ENCODE data around the gene LLCFC1. TPM values are rescaled to one million over a fixed set of nuclear protein-coding genes. Genes with fewer than 3 reads are reported as not detected.

LLCFC1 gene
- polyA plus RNA-seq, 1 of the 3 experiments (the other 2 are of a cell fraction), result not detected

DNA sequence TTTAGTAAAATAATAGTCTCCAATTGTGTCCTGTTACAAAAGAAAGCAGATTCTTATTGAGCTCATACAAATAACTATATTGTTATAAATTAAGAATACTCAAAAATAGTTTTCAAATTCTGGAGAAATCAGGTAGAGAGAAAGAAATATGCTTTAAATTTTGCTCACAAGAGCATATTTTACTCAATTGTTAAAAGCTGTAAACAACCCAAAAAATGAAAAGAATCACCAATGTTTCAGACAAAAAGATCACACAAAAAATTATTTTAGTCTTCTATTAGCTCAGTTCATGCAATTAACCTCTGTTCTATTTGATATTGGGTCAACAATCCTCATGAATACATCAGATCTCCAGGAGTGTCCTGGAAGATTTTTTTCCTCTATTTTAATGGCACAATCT, 35.2 kb upstream of the LLCFC1 start (continued):
- TF ChIP-seq YY1 (IDR thresholded peaks at IDR 0.05; ENCODE audit: low read depth) (no peak), SIN3A (IDR thresholded peaks at IDR 0.05; ENCODE audit: borderline replicate concordance, low read depth, low read length) (no peak)
- TF ChIP-seq, protein P1, sequence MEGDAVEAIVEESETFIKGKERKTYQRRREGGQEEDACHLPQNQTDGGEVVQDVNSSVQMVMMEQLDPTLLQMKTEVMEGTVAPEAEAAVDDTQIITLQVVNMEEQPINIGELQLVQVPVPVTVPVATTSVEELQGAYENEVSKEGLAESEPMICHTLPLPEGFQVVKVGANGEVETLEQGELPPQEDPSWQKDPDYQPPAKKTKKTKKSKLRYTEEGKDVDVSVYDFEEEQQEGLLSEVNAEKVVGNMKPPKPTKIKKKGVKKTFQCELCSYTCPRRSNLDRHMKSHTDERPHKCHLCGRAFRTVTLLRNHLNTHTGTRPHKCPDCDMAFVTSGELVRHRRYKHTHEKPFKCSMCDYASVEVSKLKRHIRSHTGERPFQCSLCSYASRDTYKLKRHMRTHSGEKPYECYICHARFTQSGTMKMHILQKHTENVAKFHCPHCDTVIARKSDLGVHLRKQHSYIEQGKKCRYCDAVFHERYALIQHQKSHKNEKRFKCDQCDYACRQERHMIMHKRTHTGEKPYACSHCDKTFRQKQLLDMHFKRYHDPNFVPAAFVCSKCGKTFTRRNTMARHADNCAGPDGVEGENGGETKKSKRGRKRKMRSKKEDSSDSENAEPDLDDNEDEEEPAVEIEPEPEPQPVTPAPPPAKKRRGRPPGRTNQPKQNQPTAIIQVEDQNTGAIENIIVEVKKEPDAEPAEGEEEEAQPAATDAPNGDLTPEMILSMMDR (IDR thresholded peaks at IDR 0.05), result no peak

DNA sequence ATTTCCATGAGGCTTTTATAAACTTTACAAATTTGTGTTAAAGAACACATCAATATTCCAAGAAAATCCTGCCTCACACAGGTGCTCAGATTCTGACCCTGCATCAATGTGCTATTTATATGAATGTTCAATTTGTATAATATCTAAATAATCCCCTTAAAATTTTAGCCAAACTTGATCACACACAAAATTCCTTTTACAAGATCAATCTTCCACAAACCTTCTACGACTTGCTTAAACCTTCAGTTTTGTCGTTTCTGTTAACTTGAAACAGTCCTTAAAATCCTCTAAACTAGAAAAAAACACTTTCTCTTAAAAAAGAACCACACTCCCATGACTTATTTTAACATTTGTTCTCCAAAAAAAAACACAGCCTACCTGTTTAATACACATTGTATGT, 33.5 kb upstream of the LLCFC1 start:
- no peak overlapping the region for H3K4me3 ChIP-seq (ENCODE audit: low read depth in 2 of 2, low read length in 1 of 2)
- H3K9me3 ChIP-seq, result peaks cover 18% of the 10 kb centered on the region
- TF ChIP-seq TCF12 (IDR thresholded peaks at IDR 0.05), result no peak
- no peak for TF ChIP-seq USF2 (IDR thresholded peaks at IDR 0.05; ENCODE audit: borderline replicate concordance, low read depth, low read length)
- TF ChIP-seq RFX5 (IDR thresholded peaks at IDR 0.05; ENCODE audit: low read length), result no peak
- no peak for TF ChIP-seq EZH2phosphoT487 (IDR thresholded peaks at IDR 0.05; ENCODE audit: borderline replicate concordance, low read depth)
- TF ChIP-seq FOXM1 (IDR thresholded peaks at IDR 0.05; ENCODE audit: low read depth), result no peak
- TF ChIP-seq RAD21 (IDR thresholded peaks at IDR 0.05; ENCODE audit: low read length), result no peak
- no peak for TF ChIP-seq POLR2AphosphoS5 (IDR thresholded peaks at IDR 0.05; ENCODE audit: low read depth, low read length)
- no peak for TF ChIP-seq MXI1 (IDR thresholded peaks at IDR 0.05; ENCODE audit: low read depth, low read length)
- TF ChIP-seq RXRA (IDR thresholded peaks at IDR 0.05; ENCODE audit: borderline replicate concordance, low read depth), result no peak
- no peak for TF ChIP-seq ELF1 (IDR thresholded peaks at IDR 0.05)
- TF ChIP-seq MEF2A (IDR thresholded peaks at IDR 0.05; ENCODE audit: borderline replicate concordance, low read depth), result no peak
- no peak for TF ChIP-seq CHD2 (IDR thresholded peaks at IDR 0.05; ENCODE audit: low read length, partially characterized antibody)
- no peak for TF ChIP-seq TEAD4 (IDR thresholded peaks at IDR 0.05; ENCODE audit: borderline replicate concordance, insufficient read depth)
- no peak for TF ChIP-seq IRF3 (IDR thresholded peaks at IDR 0.05; ENCODE audit: low read depth, low read length)
- TF ChIP-seq FOXJ3 (CRISPR knock-in tag; IDR thresholded peaks at IDR 0.05), result no peak
- TF ChIP-seq, protein P2, sequence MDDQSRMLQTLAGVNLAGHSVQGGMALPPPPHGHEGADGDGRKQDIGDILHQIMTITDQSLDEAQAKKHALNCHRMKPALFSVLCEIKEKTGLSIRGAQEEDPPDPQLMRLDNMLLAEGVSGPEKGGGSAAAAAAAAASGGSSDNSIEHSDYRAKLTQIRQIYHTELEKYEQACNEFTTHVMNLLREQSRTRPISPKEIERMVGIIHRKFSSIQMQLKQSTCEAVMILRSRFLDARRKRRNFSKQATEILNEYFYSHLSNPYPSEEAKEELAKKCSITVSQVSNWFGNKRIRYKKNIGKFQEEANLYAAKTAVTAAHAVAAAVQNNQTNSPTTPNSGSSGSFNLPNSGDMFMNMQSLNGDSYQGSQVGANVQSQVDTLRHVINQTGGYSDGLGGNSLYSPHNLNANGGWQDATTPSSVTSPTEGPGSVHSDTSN (IDR thresholded peaks at IDR 0.05), result no peak
- no peak for TF ChIP-seq TAF1 (IDR thresholded peaks at IDR 0.05; ENCODE audit: borderline replicate concordance, low read depth, low read length)
- no peak for TF ChIP-seq NRF1 (IDR thresholded peaks at IDR 0.05; ENCODE audit: low read depth, low read length)
- CTCF ChIA-PET, result no interaction called here
- POLR2A ChIA-PET, result no interaction called here
- no peaks in the 10 kb centered on the region for H3F3A ChIP-seq (replicated peaks; ENCODE audit: insufficient read depth)
- no peak for DNase-seq
- no peak overlapping the region for H2AFZ ChIP-seq (ENCODE audit: low read depth)
- H3K79me2 ChIP-seq (ENCODE audit: insufficient read depth), result no peaks in the 10 kb centered on the region
- no peak overlapping the region for H3K4me2 ChIP-seq
- no peaks in the 10 kb centered on the region for H3K27me3 ChIP-seq (ENCODE audit: insufficient read depth)
- H4K20me1 ChIP-seq (ENCODE audit: insufficient read depth), result no peaks in the 10 kb centered on the region
- no peaks in the 10 kb centered on the region for H3K36me3 ChIP-seq (replicated peaks in 1 of 2; ENCODE audit: control insufficient read depth in 1 of 2, insufficient read depth in 2 of 2, low read length in 1 of 2)
- H3K27ac ChIP-seq (ENCODE audit: low read depth in 2 of 2, low read length in 1 of 2), result no peak overlapping the region
- whole genome bisulfite sequencing (ENCODE audit: low lambda C conversion rate), result 14% methylated on average over 2 of the region's 2 CpGs
- no peaks in the 10 kb centered on the region for H3K9me2 ChIP-seq
- H3K4me1 ChIP-seq (ENCODE audit: control insufficient read depth in 1 of 2, insufficient read depth in 2 of 2, low read depth in 1 of 2, low read length in 1 of 2), result no peaks in the 10 kb centered on the region
- H3K9ac ChIP-seq, result no peak overlapping the region
